ELF-1 (cell line): Measurements from ENCODE around the gene ETFB.
"Not testable (repeated sequence)": the region's sequence is repeated elsewhere in the genome, so short reads cannot be mapped to it uniquely, and the experiment has no call there.

Experiments
- DNase-seq: peaks from one replicate; pipeline ENCODE4 v3.0.0-alpha.2; 2016; ENCODE audit warnings: low read depth, low spot score

Gene ETFB

DNA sequence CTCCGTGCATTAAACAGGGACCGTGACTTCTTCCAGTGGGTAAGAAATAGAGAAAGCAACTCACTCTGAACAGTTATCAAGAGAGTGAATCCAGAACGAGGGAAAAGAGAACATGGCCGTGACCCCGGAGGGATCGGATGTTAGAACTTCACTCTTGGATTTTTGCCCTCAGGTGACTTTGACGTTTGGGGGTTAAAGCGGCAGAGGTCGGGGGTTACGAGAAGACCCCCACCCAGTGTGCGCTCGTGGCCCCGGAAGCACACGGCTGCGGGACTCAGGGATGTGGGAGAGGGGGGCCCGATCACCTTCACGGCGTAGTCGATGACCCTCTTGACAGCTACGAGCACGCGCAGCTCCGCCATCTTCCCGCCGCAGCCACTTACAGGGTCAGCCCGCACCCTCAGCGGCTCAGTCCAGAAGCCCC, at the start of gene ETFB:
Gene ETFB, minus strand, starts transcription at position 424 of the 424 bp plus-strand sequence. Its CDS starts 62 bp downstream, at position 362.
- no peak for DNase-seq

GRCh38 chr19:51415187-51415586, 49.0 kb upstream of the ETFB start:
- DNase-seq = no peak

DNA sequence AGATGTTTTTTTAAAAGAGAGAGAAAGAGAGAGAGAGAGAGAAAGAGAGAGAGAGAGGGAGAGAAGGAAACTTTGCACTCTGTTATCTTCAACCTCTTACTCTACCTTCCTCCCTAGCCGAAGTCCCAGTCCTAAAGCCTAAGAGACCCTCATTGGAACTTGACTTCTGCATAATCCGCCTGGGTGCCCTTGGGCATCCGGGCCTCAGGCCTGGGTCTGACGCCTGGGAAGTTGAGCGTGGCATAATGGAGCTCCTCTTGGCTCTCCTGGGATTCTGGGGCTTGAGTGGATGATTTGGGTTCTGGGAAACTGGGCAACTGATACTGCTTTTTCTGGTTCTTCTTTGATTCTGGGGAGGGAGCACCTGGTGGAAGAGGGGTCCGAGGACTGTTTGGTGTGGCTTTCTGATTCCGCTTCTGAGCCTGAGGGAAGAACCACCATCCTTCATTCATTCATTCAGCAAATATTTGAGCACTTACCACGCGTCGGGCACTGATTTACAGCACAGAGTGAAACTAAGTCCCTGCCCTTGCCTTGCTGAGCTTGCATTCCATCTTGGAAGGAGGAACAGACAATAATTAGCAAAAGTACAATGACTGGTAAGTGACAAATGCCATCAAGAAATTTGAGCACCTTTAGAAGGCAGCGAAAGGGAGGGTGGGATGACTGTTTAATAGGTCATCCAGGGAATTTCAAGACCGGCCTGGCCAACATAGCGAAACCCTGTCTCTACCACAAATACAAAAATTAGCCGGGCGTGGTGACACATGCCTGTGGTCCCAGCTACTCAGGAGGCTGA, 45.0 kb upstream of the ETFB start:
- DNase-seq = no peak

- peak; percentile 75 for DNase-seq
These were observed 41.4 kb upstream of the ETFB start for GRCh38 chr19:51407511-51408131.

DNA sequence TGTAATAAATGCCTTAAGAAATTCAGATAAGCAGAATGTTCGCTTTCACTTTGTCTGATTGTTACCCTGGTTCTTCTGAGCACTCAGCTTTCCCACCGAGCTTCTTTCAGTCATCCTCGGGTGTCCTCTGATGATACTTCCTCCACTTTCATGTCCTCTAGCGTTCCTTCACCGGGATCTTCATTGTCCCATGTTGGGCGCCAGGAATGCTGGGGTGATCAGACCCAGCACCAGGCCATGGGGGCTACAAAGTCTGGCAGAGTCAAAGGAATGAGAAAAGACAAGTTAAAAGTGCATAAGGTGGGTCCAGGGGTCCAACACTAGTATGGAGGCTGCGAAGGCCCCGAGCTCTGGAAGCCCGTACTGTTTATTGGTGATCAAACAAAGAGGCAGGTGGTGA, 35.9 kb upstream of the ETFB start:
- DNase-seq = no peak

- not testable (repeated sequence) for DNase-seq
These were observed 33.7 kb upstream of the ETFB start for GRCh38 chr19:51399936-51400335.

DNA sequence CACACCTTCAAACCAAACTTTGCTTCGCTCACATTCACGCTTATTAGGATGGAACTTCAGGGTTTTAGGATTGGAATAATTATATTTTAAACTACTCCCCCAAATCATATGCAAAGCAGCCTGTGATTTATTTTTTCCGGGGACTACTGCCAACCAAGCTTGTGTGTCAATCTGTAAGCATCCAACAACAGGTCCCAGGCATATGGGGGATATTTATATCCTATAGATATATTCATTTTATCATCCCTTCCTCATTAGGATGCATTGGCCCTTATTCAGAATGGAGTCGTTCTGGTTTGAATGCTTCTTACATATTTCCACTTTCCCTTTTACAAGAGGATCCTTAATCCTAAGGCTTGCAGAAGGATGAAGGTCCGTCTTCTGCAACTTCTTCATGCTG, 33.0 kb upstream of the ETFB start:
- DNase-seq = no peak

DNA sequence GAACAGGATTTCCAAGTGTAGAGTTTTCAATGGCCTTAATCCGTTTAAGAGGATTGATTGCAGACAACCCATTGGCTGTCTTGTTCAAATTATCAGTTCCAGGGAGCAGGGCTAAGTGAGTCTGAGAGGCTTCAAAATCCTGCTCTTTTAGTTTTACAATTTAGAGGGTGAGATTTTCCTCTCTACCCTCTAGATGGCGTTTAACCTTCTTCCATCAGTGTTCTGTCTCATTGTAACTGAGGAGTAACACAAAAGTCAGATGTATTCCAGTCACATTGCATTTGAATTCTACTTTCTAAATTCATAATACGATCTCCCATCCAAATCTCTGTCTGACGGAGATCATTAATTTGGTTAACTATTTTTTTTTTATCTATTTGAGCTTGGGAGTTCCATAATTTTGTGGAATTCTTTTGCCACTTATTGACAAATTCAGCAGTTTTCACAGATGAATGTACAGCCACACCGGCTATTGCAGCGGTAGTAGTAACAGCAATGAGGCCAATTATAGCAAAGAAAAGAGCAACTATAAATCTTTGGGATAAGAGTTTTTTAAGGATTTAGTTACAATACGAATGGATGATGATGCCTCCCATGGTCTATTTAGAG, 32.0 kb upstream of the ETFB start:
- no peak for DNase-seq

GRCh38 chr19:51397453-51397852, 31.3 kb upstream of the ETFB start:
- DNase-seq = not testable (repeated sequence)

- DNase-seq = no peak
These were observed 30.0 kb upstream of the ETFB start for GRCh38 chr19:51396175-51396574.

GRCh38 chr19:51394050-51394836, 28.1 kb upstream of the ETFB start:
- DNase-seq = peak; percentile 100

DNA sequence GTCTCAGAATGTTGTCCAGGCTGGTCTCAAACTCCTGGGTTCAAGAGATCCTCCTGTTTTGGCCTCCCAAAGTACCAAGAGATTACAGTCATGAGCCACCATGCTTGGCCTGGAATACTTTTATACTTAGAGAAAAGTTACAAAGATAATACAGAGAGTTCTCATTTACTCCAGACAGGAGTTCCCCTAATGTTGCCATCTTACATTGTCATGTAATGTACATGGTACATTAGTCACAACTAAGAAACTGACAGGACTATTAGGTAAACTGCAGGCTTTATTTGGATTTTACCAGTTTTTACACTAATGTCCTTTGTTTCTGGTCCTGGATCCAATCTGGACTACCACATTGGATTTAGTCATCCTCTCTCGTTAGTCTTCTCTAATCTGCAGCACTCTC, 26.5 kb upstream of the ETFB start:
- no peak for DNase-seq

DNA sequence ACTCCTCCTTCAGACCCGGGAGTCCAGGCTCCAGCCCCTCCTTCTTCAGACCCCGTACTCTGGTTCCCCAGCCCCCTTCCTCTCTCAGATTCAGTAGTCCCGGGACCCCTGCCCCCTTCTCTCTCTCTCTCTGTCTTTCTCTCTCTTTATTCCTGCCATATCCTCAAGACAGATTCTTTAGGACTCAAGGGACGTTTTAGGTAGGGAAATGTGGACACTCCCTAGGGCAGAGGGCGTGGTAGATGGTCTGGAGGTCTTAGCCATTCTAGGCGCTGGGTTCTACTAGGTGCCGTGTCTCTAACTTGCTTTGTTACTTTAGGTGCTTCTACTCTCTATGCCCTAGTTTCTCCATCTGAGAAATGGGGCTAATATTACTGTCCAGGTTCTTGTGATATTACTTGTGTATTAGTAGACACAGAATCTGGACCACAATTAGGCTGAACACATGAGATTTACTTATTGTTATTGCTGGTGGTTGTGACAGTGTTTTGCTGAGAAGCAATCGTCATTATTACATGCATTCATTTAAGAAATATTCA, 25.0 kb upstream of the ETFB start:
- DNase-seq = no peak

- no peak for DNase-seq
These were observed 23.0 kb upstream of the ETFB start for GRCh38 chr19:51389143-51389542.

DNA sequence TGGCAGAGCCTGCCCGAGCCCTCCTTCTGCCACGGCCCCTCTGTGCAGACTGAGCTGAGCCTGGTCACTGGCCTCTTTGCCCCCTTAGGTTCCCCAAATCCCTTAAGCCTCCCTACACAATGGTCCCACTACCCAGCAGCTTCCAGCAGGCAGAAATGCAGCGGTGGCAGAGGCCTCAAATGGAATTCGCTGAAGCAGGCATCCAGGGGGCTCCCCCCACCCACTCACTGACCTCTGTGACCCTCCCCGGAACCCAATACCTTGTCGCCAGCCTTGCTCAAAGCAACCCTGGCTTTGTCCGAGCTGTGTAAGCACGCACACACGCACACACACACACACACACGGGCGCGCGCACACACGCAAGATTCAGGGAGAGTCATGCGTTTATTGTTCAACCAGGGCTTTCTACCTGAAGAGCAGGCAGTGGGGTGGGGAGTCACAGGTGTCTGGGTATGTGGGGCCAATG, 21.8 kb upstream of the ETFB start, which contains the start of gene LIM2:
Gene LIM2, minus strand, starts transcription at position 51 of the 466 bp plus-strand sequence. CDS start 531 bp downstream, outside the sequence.
- DNase-seq = no peak

- no peak for DNase-seq
These were observed 20.8 kb upstream of the ETFB start for GRCh38 chr19:51386882-51387520.

- no peak for DNase-seq
These were observed 15.8 kb upstream of the ETFB start for GRCh38 chr19:51382004-51382403.

- no peak for DNase-seq
These were observed 14.2 kb upstream of the ETFB start for GRCh38 chr19:51380379-51380778.

GRCh38 chr19:51377422-51377821, 11.2 kb upstream of the ETFB start:
- no peak for DNase-seq

DNA sequence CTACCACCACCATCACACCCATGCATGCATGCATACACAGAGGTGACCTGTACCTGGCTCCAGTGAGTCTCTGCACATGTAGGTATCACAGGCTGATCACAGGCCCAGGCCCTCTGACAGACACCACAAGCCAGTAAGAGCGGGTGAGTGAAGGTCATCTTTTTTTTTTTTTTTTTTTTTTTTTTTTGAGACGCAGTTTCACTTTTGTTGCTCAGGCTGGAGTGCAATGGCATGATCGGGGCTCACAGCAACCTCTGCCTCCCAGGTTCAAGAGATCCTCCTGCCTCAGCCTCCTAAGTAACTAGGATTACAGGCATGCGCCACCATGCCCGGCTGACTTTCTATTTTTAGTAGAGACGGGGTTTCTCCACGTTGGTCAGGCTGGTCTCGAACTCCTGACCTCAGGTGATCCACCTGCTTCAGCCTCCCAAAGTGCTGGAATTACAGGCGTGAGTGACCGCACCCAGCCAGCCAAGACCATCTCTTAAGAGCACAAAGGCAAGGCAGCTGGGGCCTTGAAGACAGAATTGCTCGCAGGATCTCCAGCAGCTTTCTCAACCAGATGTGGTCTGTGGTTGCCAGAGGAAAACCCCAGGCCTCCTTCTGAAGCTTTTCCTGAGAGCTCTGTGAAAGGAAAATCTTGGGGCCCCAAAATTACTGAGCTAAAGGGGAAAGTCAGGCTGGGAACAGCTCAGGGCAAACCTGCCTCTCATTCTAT, 9.5 kb upstream of the ETFB start:
- DNase-seq = no peak
